ENCODE data around the gene SATB2. TPM values are rescaled to one million over a fixed set of nuclear protein-coding genes. Genes with fewer than 3 reads are reported as not detected.

SATB2 gene
- total RNA-seq, 1 donor from 2014 or later = 10.1 TPM

DNA sequence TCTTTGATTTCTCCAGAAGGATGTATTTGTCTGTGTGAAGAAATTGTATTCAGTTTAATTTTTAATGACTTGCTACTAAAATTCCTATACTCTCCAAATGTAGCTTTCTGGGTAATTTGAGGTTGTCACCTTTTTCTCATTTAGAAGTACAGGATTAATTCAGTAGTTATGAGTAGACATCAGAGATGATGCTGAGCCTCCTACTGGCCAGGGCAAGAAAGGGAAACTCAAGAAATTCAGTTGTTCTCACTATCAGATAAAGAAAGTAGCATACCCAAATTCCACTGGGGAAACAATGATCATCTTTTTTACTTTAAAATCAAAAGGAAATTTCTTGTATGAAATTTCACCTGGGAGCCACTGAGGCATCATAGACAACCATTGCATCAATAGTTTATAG, 199.4 kb downstream of the SATB2 start:
- H3K36me3 Mint-ChIP-seq (ENCODE audit: low read depth) = peaks cover 7% of the 10 kb centered on the region
- DNase-seq (ENCODE audit: low read depth, low spot score) = no peak
- no peak overlapping the region for H3K27ac Mint-ChIP-seq (ENCODE audit: unreplicated experiment)
- peak; percentile 16 for TF ChIP-seq CTCF (conservative IDR thresholded peaks at IDR 0.05)
- peaks cover 13% of the 10 kb centered on the region for H3K9me3 Mint-ChIP-seq
- no peak overlapping the region for H3K4me3 Mint-ChIP-seq
- no peaks in the 10 kb centered on the region for H3K4me1 Mint-ChIP-seq
- no peaks in the 10 kb centered on the region for H3K27me3 Mint-ChIP-seq (ENCODE audit: low read depth)

DNA sequence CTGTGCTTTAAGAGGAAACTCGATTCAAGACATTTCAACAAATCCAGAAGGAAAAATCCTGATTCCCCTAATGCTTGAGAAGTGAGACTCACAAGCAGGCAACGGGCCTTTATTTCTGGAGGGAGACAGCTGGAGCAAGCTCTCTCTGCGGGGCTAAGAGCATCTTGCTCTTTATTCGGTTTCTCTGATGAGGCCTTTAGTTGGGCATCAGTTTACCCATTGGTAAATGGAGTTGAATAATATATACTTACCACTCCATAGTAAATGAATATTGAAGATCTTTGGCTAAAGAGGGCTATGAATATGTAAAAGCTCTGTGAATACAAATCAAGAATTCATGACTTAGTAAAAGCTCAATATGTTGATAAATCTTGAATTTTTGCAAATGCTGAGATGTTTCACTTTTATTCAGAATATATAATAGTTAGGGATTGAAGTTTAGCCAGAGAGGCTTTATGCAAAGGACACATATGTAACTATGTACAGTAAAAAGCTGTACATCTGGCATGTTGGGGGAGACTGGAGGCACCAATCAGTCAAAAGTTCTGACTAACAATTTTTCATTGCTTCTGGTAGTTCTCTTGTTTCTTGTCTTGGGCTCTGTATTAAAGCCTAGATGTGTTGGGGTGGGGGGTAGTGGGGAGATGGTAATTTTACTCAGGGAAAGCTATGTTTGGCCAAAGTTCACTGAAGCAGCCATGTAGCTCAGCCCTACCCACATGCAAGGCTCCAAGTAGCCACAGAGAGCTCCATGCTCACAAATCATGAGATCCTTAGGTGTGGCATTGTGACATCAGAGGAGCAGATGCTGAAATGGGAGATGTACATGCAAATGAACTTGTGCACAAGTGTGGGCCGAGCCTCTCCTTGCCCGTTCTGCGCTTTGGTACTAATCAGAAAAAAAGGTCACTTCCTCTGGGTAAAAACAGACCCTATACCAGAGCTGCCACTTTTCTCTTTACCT, 200.2 kb downstream of the SATB2 start:
- no peak for DNase-seq (ENCODE audit: low read depth, low spot score)
- Mint-ChIP-seq H3K27ac (ENCODE audit: unreplicated experiment) (no peak overlapping the region), H3K4me3 (no peak overlapping the region), H3K4me1 (no peaks in the 10 kb centered on the region), H3K27me3 (ENCODE audit: low read depth) (no peaks in the 10 kb centered on the region), H3K36me3 (ENCODE audit: low read depth) (peaks cover 5% of the 10 kb centered on the region), H3K9me3 (peaks cover 9% of the 10 kb centered on the region)
- no peak for TF ChIP-seq CTCF (conservative IDR thresholded peaks at IDR 0.05)

DNA sequence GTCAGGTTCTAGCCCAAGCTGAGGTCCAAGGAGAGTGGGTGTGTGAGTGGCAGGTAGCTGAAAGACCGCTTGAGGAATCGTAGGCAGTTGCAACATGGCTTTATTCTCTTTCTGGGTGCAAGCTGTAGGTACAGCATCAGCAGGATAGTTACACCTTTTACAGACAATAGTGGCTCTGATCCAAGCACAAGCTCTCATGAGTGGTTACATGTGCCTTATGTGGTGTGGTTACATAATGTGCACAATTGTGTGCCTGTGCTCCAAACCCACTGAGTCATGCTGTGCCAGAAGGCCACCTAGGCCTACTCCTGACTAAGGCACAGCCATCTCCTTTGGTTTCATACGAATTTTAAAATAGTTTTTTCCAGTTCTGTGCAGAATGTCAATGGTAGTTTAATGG, 227.6 kb downstream of the SATB2 start:
- TF ChIP-seq CTCF (conservative IDR thresholded peaks at IDR 0.05) = no peak
- no peaks in the 10 kb centered on the region for H3K36me3 Mint-ChIP-seq (ENCODE audit: low read depth)
- no peak overlapping the region for H3K4me3 Mint-ChIP-seq
- H3K27me3 Mint-ChIP-seq (ENCODE audit: low read depth) = no peaks in the 10 kb centered on the region
- H3K4me1 Mint-ChIP-seq = no peaks in the 10 kb centered on the region
- peaks cover 9% of the 10 kb centered on the region for H3K9me3 Mint-ChIP-seq
- DNase-seq (ENCODE audit: low read depth, low spot score) = no peak
- no peak overlapping the region for H3K27ac Mint-ChIP-seq (ENCODE audit: unreplicated experiment)

- H3K27me3 Mint-ChIP-seq (ENCODE audit: low read depth) = no peaks in the 10 kb centered on the region
- H3K4me1 Mint-ChIP-seq = no peaks in the 10 kb centered on the region
- H3K9me3 Mint-ChIP-seq = peaks cover 9% of the 10 kb centered on the region
- no peak overlapping the region for H3K27ac Mint-ChIP-seq (ENCODE audit: unreplicated experiment)
- H3K4me3 Mint-ChIP-seq = no peak overlapping the region
- H3K36me3 Mint-ChIP-seq (ENCODE audit: low read depth) = no peaks in the 10 kb centered on the region
- no peak for TF ChIP-seq CTCF (conservative IDR thresholded peaks at IDR 0.05)
- DNase-seq (ENCODE audit: low read depth, low spot score) = no peak
Observed at GRCh38 chr2:199228887-199229819, 228.6 kb downstream of the SATB2 start.

- Mint-ChIP-seq H3K4me3 (no peak overlapping the region), H3K27ac (ENCODE audit: unreplicated experiment) (no peak overlapping the region), H3K27me3 (ENCODE audit: low read depth) (no peaks in the 10 kb centered on the region), H3K9me3 (peaks cover 14% of the 10 kb centered on the region), H3K4me1 (no peaks in the 10 kb centered on the region), H3K36me3 (ENCODE audit: low read depth) (no peaks in the 10 kb centered on the region)
- DNase-seq (ENCODE audit: low read depth, low spot score) = no peak
- TF ChIP-seq CTCF (conservative IDR thresholded peaks at IDR 0.05) = no peak
Observed at GRCh38 chr2:199223791-199224190, 233.9 kb downstream of the SATB2 start.
